GM21447 (cell line): ENCODE results near the gene EFCAB8.

ENCODE experiments used
- ATAC-seq: cut with Tn5 transposase; IDR thresholded peaks from one replicate; pipeline ENCODE4 v1.9.1; 2021; ENCODE audit not compliant: unreplicated experiment

EFCAB8 gene

GRCh38 chr20:33005908-33006775, 147.4 kb downstream of the EFCAB8 start:
- no peak for ATAC-seq

GRCh38 chr20:33006776-33007375, 148.2 kb downstream of the EFCAB8 start:
- no peak for ATAC-seq

GRCh38 chr20:33007376-33008335, 148.9 kb downstream of the EFCAB8 start, which contains the start of gene BPIFB2:
Gene BPIFB2, plus strand, starts transcription at chr20:33007704. Its CDS starts 871 bp downstream, at chr20:33008575.
- no peak for ATAC-seq

GRCh38 chr20:33008336-33009213, 149.9 kb downstream of the EFCAB8 start:
- no peak for ATAC-seq

GRCh38 chr20:33009214-33010132, 150.8 kb downstream of the EFCAB8 start:
- ATAC-seq = no peak

- no peak for ATAC-seq
Observed at GRCh38 chr20:33010133-33010504, 151.4 kb downstream of the EFCAB8 start.

GRCh38 chr20:33010674-33011449, 152.1 kb downstream of the EFCAB8 start:
- no peak for ATAC-seq
